Measurements from ENCODE around the gene ZNF384. TPM values are rescaled to one million over a fixed set of nuclear protein-coding genes. Genes with fewer than 3 reads are reported as not detected.

Gene ZNF384
- total RNA-seq, 3 donors from 2014 or later, result 54.5 to 67.8 (median 64.3) TPM

DNA sequence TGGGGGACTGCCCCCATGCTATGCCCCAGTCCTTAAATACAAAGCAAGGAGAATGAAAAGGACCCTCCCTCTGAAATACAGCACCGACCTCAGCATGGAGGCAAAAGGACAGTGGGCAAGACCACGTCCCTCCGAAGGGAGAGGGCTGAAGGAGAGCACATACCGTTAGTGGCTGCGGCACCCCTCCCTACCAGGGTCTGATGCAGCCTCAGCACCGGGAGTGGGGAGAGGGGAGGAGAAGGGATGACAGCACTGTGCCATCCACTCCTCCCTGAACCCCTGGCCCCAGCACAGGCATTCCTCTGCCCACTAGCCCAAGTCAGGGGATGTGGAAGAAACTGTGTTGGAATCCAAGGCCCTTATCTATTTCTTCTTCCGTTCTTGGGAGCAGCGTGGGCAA is 38.3 kb downstream of the ZNF384 start:
- no peaks in the 10 kb centered on the region for H3K9me3 ChIP-seq
- peaks cover 7% of the 10 kb centered on the region for H3K36me3 ChIP-seq (ENCODE audit: low read depth)
- DNase-seq (no peak), ATAC-seq (no peak)
- intact Hi-C loops (cut with DNase I, micrococcal nuclease), result no loop called here
- H3K4me3 ChIP-seq, result no peak overlapping the region
- peaks cover 6% of the 10 kb centered on the region for H3K4me1 ChIP-seq (ENCODE audit: low read depth)
- TF ChIP-seq, protein P1, sequence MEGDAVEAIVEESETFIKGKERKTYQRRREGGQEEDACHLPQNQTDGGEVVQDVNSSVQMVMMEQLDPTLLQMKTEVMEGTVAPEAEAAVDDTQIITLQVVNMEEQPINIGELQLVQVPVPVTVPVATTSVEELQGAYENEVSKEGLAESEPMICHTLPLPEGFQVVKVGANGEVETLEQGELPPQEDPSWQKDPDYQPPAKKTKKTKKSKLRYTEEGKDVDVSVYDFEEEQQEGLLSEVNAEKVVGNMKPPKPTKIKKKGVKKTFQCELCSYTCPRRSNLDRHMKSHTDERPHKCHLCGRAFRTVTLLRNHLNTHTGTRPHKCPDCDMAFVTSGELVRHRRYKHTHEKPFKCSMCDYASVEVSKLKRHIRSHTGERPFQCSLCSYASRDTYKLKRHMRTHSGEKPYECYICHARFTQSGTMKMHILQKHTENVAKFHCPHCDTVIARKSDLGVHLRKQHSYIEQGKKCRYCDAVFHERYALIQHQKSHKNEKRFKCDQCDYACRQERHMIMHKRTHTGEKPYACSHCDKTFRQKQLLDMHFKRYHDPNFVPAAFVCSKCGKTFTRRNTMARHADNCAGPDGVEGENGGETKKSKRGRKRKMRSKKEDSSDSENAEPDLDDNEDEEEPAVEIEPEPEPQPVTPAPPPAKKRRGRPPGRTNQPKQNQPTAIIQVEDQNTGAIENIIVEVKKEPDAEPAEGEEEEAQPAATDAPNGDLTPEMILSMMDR (IDR thresholded peaks at IDR 0.05), result no peak

DNA sequence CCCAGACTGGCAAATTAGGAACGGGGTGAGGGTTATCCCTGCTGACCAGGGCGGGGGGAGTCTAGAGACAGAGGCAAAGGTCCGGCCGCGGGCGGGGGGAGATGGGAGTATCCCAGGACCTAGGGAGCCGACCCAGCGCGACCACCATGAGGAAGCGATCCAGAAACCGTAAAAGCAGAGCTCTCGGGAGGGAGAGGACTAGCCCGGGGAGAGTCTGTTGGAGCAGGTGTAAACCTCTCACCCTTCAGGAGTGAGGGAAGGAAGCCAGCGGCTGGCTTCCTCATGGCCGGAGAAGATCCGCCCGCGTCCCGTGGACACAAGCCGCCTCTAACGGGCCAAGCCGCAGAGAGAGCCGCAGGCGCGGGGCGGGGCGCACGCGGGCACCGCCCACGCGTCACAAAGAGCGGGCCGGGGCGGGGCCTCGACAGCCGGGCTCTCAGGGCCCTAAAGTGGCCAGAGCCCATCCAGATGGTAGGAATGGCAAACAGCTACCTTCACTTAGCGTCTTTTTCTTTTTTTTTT is 42.0 kb downstream of the ZNF384 start, which contains the start of gene ACRBP:
TSS of gene ACRBP (minus strand) at position 350 of the 522 bp plus-strand sequence. CDS start at position 284, 66 bp downstream.
- intact Hi-C loops (cut with DNase I, micrococcal nuclease), result no loop called here
- DNase-seq, result peak; percentile 84 to 89 (median 87)
- ATAC-seq, result peak; percentile 96
- peaks cover 7% of the 10 kb centered on the region for H3K36me3 ChIP-seq (ENCODE audit: low read depth)
- no peaks in the 10 kb centered on the region for H3K9me3 ChIP-seq
- no peak within 1 kb of the TSS for H3K4me3 ChIP-seq
- TF ChIP-seq, protein P1 (IDR thresholded peaks at IDR 0.05), result no peak
- peaks cover 6% of the 10 kb centered on the region for H3K4me1 ChIP-seq (ENCODE audit: low read depth)

DNA sequence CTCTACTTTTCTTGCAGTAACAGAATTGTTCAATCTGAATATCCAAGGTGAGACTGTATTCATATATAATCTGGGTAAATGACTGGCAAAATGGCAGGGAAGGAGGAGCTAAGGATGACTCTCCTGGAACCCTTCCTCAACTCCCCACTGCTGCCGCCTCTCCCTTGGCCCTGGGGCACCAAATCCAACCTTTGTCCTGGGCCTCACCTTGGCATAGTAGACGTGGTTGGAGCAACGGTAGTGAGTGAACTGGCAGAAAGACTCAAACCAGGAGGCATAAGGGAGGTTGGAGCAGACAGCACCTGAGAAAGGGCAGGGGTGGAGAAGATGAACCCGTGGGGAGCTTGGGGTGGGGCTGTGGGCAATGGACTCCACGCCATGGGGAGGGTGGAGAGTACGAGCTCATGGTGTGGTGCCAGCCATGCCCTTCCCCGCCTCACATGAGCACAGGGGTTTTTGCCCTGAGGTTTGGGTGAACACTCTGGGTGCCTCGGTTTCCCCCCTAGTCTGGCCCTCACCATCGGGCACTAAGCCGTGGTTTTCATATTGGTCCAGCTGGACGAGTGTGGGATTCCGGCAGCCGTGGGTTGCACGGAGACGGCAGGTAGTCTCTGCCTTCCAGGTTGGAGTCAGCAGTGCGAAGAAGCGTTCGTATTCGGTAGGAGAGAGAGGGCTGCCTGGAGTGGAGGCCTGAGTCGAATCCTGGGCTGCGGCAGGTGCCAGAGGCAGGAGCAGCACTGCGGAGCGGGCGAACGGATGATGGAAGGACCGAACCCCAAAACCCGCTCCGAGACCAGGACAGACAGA is 42.7 kb downstream of the ZNF384 start:
- Histone ChIP-seq H3K9me3 (no peaks in the 10 kb centered on the region), H3K36me3 (ENCODE audit: low read depth) (peaks cover 7% of the 10 kb centered on the region), H3K4me1 (ENCODE audit: low read depth) (peaks cover 6% of the 10 kb centered on the region), H3K4me3 (no peak overlapping the region)
- DNase-seq (peak in 1 of 3 donors; percentile 55), ATAC-seq (peak; percentile 11)
- TF ChIP-seq, protein P1 (IDR thresholded peaks at IDR 0.05), result no peak
- intact Hi-C loops (cut with DNase I, micrococcal nuclease), result no loop called here

DNA sequence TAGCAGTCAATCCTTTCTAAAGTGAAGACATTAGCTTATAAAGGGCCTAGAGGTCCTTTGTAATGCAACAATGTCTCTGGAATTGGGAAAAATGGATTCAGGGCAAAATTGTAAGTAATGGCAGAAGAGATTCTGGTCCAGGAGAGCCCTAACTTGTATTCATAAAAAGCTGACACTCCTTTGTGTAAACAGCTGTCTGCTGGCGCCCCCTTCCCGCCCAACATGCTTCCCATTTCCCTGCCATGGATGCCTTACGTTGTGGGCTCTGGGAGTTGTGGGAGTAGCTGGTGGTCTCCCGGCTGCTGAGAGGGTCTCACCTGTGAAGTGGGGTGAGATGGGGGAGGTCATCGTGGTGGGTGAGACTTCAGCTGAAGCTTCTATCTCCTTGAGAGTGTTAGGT is 44.3 kb downstream of the ZNF384 start:
- intact Hi-C loops (cut with DNase I, micrococcal nuclease), result no loop called here
- TF ChIP-seq, protein P1 (IDR thresholded peaks at IDR 0.05), result no peak
- ATAC-seq, result peak; percentile 29

DNA sequence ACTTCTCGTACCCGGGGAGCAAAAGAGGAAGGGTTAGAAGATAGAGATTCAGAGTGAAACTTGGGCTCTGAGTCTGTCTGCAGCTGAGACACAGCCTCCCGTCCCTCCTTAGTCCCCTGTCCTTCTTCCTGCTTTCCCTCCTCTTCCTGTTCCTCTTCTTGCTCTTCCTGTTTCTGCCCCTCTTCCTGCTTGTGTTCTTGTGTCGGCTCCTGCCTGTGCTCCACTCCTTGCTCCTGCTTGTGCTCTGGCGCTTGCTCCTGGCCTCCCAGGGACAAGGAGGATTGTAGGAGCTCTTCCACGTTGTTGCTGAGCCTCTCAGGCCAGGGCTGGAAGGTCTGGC is 44.9 kb downstream of the ZNF384 start:
- H3K4me3 ChIP-seq, result no peak overlapping the region
- intact Hi-C loops (cut with DNase I, micrococcal nuclease), result no loop called here
- peaks cover 6% of the 10 kb centered on the region for H3K4me1 ChIP-seq (ENCODE audit: low read depth)
- DNase-seq (peak in 2 of 3 donors; percentile 24 to 25), ATAC-seq (peak; percentile 6)
- TF ChIP-seq, protein P1 (IDR thresholded peaks at IDR 0.05), result no peak
- H3K9me3 ChIP-seq, result no peaks in the 10 kb centered on the region
- no peaks in the 10 kb centered on the region for H3K36me3 ChIP-seq (ENCODE audit: low read depth)

More for the DNA sequence above, 44.3 kb downstream of the ZNF384 start:
- H3K4me1 ChIP-seq (ENCODE audit: low read depth), result peaks cover 6% of the 10 kb centered on the region
- DNase-seq, result peak; percentile 48 to 74 (median 68)
- H3K9me3 ChIP-seq, result no peaks in the 10 kb centered on the region
- H3K36me3 ChIP-seq (ENCODE audit: low read depth), result no peaks in the 10 kb centered on the region
- H3K4me3 ChIP-seq, result no peak overlapping the region

Measured in mucosa of descending colon (tissue), 3 donors.